HG03097 (cell line): Measurements from ENCODE around the gene NOC4L.

ENCODE experiments used
- ATAC-seq: cut with Tn5 transposase; IDR thresholded peaks from one replicate; pipeline ENCODE4 v1.9.1; 2021; ENCODE audit not compliant: unreplicated experiment, low FRiP score

NOC4L gene

DNA sequence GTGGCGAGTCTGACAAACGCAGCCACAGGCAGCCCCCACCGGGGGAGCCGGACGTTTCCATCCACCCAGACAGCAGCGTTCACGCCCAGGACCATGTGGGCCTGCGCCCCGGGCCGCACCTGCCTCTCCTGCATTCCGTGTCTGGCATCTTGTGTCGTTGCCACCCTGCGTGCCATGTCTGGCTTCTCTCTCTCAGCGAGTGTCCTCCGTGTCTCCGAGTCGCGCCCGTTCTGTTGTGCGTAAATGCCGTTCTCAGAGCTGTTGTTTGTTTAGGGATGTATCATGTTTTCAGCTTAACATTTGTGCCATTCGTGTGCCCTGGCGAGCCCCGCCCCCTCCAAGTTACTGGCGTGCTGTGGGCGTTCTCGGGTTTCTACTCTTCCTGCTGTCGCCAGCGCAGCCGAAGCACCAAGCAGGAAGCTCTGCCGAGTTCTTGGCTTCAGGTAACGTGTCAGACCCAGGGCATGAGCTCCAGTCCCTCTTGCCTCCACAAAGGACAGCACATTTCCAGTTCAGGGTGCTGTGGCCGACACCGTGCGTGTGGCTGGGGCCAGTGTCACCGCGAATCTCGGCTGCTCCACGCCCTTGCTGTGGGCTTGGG lies 34.6 kb downstream of the NOC4L start:
- ATAC-seq: no peak

DNA sequence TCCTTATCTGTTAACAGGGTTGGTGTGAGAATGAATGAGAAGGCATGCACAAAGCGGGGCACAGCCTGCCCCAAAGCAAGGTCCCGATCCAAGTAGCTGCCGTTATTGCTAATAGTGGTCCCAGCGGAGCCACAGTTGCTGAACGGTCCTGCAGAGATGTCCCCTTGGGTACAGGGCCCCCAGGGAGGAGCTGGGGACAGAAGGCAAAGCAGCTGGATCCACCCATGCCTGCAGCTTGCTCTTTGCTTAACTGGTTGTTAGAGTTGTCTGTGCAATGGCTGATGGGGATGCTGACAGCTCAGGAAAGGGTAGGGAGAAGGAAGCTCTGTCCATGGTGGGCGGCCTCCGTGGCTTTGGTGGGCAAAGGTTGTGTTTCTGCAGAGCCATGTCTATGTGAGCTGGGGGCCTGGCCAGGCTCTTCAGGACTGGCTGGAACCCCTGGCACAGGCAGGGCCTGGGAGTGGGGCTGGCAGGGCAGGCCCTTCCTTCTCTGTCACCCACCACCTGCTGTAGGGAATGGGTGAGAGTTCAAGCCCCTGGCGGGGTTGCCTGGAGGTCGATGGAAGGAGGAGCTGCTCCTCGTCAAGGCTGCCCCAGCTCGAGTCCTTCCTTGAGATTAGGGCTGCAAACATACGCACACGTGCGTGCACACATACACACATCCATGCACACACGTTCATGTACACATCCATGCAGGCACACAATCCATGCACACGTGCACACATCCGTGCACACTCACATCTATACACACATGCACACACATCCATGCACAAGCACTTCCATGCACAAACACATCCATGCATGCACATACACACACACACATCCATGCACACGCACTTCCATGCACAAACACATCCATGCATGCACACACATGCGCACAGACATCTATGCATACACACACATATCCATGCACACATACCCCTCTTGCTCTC lies 35.4 kb downstream of the NOC4L start:
- ATAC-seq: no peak

DNA sequence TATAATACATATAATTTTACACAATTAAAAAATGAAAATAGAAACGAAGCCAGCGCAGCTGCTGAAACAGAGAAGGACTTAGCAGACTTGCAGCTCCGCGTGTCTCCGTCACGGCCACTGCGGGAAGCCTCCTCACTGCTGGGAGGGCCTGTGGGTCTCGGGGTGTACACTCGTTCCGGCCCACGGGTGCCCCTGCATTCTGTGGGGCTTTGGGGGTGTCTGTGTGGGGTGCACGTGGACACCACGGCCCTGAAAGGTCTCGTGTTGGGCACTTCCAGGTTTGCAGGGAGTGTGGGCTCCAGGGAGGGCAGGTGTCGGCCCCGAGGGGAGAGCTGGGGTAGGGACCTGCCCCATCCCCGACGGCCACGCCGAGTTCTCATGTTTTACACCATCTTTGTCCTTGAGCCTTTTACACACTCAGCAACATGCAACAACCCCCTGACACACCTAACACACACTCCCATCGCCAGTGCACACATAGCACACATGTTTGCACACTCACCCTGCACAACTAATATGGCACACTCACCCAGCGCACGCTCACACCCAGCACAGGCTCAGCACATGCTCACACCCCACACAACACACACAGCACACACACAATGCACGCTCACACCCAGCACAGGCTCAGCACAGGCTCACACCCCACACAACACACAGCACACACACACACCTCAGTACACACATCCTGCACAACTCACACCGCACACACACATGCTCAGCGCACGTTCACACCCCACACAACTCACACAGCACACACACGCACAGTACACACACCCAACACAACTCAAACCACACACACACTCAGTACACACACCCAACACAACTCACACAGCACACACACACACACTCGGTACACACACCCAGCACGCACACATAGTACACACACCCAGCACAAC lies 36.6 kb downstream of the NOC4L start:
- no peak for ATAC-seq

DNA sequence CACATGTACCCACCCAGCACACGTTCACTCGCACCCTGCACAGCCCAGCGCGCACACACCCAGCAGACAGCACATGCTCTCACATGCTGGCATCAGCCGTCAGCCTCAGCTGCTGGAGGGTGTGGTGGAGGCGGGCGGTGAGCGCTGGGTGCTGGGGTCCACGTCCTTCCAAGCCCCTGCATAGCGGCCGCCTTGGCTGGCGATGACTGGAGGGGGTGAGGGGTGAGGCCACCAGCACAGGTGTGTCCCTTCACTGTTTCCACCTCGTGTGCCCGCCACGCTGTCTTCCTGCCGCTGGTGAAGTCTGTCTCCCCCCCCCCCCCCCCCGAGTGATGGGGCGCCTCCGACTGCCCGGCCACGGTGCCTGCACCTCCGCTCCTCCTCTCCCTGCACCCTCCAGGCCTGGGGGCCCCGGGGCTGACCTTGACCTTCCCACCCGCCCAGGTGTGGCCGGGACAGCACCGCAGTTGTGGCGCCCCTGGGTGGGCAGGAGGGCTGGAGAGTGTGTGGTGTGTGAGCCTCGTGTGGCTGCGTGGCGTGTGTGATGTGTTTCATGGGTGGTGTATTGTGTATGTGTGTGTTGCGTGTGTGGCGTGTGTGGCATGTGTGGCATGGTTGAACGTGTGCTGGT lies 37.4 kb downstream of the NOC4L start:
- ATAC-seq: no peak

DNA sequence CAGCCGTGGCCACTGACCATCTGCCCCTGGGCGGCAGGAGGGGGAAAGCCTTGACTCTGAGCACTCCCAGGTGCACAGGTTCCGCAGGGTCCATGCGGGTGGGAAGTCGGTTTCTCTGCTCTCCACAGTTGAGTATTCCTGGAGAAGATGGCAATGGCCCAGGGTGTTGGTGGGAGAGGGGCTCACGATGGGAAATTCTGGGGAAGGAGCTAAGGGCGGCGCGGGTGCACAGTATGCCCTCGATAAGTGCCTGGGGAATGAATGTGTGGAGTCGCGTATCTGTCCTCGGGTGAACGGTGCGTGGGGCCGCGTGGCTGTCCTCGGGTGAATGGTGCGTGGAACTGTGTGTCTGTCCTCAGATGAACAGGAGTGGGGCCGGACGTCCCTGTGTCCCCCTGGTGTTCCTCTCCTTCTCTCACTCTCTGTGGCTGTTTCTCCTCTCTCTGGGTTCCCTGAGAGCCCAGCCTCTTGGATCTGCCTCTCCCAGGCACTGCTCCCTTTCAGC lies 38.0 kb downstream of the NOC4L start:
- no peak for ATAC-seq

DNA sequence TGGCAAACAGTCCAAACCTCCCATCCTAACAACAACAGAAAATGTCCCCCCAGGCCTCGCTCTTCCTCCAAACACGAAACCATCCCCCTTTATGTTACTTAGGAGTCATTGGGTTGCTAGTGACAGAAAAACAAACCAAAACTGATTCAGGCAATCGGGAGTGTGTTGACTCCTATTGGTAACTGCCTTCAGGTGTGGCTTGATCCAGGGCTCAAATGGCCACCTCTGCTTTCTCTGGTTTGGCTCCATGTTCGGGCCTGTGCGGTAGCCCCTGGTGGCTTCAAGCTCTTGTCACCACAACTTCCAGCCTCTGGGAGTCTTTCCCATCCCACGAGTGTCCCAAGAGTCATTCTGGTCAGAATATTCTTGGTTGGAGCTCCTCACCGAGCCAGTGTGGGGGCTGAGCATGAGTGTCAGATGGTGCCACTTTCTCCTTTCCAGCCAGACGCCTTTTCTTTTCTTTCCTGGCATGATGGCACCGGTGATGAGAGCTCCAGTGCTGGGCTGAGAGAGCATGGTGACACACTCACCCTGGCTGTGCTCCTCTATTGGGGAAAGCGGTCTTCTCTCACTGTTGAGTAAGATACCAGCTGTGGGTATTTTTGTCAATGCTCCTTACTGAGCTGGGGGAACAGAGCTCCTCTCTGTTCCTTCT lies 38.6 kb downstream of the NOC4L start:
- no peak for ATAC-seq

DNA sequence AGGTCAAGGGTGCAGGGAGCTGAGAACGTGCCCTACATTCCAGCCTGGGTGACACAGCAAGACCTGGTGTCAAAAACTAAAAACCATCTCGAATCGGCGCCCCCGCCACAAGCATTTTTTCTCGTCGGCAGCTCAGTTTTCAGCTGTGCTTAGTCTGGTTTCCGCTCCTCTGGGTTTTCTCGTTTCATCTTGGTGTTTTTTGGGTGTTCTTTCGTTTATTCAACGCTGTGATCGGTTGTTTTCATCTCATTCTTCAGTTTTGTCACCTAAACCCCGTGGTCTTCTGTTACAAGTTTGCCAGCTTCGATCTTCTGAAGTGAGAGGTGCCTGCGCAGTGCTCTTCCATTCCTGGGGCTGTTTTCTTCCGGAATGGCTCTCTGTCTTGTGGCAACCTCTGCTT lies 41.4 kb downstream of the NOC4L start:
- no peak for ATAC-seq

DNA sequence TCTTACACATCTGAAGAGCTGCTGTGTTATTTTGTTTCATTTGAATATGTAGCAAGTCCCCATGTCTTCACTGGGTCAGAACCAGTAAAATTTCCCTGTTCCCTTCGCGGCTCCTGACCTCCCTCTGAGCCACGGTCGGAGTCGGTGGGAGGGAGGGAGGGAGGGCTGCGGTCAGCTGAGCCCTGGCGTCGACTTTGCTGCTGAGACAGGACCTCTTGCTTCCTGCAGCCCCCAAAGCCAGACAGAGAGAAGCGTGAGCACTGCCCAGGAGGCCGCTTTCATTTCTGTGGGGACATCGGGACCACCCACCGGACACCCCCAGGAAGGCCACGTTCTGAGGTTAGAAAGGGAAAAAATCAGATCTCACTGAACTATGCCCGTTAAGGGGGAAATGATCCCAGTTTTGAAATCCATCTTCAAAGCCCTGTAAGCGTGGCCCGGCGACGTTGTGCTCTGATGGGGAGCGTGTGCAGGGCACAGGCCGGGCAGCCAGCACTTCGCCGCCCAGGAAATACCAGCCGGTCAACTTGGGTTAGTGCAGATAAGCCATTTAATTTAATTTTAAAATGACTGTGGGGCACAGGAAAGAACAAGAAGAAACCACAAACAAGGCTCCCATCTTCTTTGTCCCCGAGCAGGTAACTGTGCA lies 42.1 kb downstream of the NOC4L start:
- ATAC-seq: no peak

DNA sequence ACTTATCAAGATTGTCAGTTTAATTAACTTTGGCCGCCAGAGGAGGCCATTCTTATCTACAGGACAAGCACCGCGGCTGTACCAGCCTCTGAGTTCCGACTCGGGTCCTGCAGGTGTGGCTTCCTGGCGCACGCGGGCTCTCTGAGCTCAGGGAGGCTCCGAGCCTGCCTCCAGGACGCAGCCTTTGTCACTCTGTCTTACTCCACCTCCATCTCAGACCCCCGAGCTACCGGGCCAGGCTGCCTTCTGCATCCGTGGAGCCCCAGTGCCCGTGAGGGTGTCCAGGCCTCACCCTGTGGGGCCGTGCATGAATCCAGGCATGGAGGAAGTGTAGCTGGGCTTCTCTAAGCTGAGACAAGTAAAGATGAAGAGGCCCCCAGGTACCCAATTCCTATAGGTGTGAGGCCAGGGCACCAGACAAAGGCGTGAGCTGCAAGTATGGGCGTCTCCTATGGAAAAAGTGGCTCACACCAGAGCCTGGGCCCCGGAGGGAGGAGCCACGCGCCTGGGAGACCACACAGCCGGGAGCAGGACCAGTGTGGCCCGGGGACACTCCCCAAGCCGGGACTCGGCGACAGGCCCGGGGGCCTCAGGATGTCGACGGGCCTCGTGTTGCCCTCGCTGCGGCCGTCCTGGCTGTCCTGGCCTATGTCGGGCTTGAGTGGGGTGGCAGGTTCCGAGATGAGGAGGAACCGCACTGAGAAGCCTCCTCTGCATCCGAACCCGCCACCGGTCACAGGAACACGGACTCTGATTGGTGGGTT lies 42.8 kb downstream of the NOC4L start:
- ATAC-seq: no peak

DNA sequence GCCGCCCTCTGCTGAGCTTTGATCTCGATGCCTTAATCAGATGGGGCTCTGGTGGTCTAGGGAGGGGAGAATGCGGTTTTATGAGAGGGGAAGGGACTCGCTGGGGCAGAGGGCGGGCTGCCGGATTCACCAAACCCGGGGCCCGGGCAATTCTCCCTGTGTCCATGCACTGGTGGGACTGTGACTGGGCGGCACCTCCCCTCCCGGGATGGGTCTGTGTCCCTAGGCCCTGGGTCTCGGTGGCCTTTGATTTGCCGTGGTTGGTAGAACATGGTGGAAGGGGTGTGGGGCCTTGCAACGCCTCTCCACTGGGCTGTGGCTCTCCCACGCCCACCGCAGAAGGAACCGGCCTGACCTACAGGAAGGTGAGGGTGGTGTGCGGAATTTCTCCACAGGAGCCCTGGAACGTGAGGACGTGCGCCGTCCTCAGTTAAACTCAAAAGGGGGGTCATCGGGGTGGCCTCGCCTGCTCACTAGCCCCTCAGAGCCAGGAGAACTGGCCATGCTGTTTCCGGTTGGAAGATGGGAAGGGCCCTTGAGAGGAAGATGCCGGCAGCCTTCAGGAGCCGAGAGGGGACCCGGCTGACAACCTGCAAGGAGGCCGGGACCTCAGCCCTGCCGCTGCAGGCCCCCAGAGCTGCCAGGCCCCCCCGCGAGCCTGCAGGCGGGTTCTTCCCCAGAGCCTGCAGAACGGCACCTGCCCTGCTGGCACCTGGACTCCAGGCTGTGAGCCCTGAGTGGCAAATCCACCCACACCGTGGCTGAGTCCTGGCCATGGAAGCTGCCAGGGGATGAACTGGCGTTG lies 43.6 kb downstream of the NOC4L start:
- ATAC-seq: no peak

DNA sequence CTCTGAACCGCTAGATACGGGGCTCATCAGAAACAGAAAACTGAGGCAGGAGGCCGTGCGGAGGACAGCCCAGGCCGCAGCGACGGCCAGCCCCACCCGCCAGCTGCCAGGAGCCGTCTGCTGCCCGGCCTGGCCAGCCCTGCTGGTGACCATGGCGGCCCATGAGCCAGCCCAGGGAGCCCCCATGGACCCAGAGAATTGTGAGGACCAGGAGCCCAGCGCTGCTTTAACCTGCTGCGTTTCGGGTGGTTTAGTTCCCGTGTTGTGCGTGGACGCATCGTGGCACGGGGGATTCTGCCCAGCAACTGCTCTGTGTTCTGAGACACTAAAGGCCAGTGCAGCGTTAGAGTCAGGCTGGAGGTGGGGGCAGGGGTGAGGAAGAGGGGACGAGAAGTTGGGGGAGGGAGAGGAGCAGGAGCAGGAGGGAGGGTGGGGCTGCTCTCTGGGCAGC lies 44.2 kb downstream of the NOC4L start:
- no peak for ATAC-seq

DNA sequence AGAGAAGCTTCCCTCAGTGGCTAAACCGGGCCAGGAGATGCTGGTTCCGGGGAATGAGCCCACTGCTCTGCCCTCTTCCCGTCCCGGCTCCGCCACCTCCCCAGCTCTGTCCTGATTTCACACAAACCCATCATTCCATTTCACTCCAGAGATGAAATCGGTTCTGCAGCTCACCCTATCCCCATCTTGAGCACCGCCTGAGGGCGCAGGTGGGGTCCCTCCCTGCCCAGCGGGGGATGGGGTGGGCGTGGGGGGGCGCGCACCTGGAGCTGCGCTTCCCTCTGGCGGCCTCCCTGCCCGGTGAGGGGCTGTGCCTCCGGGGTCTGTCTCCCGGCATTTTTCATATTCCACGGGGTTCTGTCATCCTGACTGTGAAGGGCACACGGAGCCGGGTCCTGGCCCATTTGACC lies 44.7 kb downstream of the NOC4L start:
- ATAC-seq: no peak

DNA sequence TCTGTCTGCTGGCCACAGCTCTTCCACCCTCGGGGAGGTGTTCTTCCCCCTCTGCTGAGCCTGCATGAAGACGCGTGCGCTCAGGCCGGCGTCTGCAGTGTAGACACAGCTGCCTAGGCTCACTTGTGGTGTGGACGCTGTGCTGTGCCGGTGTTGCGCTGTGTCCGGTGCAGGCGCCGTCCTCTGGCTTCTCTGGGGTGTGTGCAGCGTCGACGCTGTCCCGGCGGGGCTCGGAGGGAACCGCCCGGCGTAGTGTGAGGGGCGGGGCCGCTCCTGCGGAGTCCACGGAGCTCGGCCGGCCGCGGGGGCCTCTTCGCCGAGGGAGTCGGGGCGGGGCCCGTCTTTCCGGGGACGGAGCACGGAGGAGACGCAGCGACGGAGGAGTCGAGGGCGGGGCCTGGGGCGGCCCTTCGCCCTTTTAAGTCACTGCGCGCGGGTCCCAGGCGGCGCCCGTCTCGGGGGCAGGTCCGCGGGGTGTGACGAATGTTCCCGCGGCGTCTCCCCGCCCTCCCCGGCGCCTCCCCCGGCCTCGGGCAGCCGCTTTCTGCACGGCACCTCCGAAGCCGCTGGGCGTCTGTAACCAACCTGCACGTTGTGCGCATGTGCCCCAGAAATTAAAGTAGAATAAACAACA lies 45.2 kb downstream of the NOC4L start:
- peak; percentile 93 for ATAC-seq

DNA sequence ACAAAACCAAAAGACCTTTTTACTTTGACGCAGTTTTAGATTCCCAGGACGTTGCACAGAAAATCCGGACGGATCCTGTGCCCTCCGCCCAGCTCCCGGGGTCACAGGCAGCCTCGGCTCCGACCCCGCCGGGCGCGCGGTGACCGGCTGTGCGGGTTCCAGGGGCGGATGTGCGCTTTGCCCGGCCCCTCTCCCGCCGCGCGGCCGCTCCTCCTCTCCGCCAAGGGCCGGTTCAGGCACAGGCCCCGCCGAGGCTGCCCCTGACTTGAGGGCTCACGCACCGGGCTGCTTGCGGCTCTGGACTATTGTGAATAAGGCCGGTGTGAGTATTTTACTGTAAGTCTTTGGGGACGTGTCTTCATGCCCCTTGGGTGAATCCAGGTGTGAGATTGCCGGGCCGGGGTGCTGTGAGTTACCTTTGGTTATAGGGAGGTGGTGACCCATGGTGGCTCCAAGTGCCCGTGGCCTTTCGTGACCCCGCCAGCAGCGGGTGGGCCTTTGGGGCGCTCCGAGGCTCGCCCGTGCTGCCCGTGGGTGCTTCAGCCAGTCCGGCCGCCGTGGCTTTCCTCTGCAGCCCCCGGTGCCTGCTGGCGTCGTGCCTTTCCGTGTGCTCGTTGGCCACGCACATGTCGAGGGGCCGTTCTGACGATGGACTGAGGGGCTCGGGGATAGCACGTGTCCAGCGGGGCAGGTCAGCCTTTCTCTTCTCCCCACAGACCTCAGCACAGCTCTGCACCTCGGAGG lies 45.9 kb downstream of the NOC4L start:
- ATAC-seq: peak; percentile 27

DNA sequence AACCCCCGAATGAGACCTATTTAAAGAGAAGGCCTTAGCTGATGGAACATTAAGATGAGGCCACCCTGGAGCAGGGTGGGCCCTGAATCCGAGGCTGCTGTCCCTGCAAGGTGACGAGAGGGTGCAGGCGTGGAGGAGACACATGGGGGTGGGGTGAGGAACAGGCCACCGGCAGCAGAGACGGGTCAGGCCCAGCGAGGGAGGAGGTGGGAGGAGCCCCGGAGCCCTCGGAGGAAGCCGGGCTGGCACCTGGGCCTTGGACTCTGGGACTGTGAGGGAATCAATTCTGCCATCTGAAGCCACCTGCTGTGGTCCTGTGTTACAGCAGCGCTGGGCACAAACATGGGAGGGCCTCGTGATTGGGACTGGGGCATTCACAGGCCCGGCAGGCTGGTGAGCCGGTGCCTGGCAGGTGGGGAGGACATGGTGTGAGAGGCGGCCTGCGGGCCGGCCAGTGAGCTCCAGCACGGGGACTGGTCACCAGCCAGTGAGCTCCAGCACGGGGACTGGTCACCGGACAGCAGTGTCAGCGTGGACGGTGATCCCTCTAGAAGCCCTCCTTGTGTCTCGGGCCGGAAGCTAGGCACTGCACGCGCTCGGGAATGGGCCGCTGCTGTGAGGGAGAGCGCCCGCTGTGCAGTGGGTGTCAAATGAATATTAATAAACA lies 46.7 kb downstream of the NOC4L start:
- ATAC-seq: no peak
